RWPE2 (cell line): ENCODE data around the gene PNLIPRP1.

Experiments
- ATAC-seq: fragments of 200-7000 bp; cut with Tn5 transposase; 3 replicates; pipeline ENCODE4 v1.9.1; 2021; ENCODE audit warnings: low read depth
- DNase-seq: peaks from one replicate; pipeline ENCODE4 v3.0.0-alpha.2; 2020; ENCODE audit warnings: low spot score
- H3K27ac ChIP-seq: fragments of 450-650 bp; 2 replicates; pipeline ENCODE4 v1.5.1; 2017; ENCODE audit warnings: mild to moderate bottlenecking; ENCODE audit not compliant: poor library complexity, severe bottlenecking
- H3K27me3 ChIP-seq: fragments of 250-450 bp; sonication (Bioruptor Pico); 2 replicates; pipeline ENCODE4 v1.5.1; 2021; ENCODE audit warnings: mild to moderate bottlenecking, moderate library complexity; ENCODE audit not compliant: insufficient read depth, poor library complexity, severe bottlenecking
- H3K36me3 ChIP-seq: fragments of 250-450 bp; sonication (Bioruptor Pico); 2 replicates; pipeline ENCODE4 v1.5.1; 2020; ENCODE audit warnings: low read depth, mild to moderate bottlenecking, moderate library complexity
- H3K4me1 ChIP-seq: fragments of 250-450 bp; sonication (Bioruptor Pico); 2 replicates; pipeline ENCODE4 v1.5.1; 2021; ENCODE audit warnings: mild to moderate bottlenecking, moderate library complexity; ENCODE audit not compliant: insufficient read depth, poor library complexity, severe bottlenecking
- H3K4me3 ChIP-seq: fragments of 250-450 bp; sonication (Bioruptor Pico); 2 replicates; pipeline ENCODE4 v1.5.1; 2021; ENCODE audit warnings: mild to moderate bottlenecking, moderate library complexity; ENCODE audit not compliant: severe bottlenecking
- H3K9me3 ChIP-seq: fragments of 250-450 bp; sonication (Bioruptor Pico); 2 replicates; pipeline ENCODE4 v1.5.1; 2021; ENCODE audit warnings: mild to moderate bottlenecking, moderate library complexity; ENCODE audit not compliant: severe bottlenecking
- CTCF ChIP-seq: fragments of 450-650 bp; IDR thresholded peaks from one replicate; pipeline ENCODE4 v1.5.1; 2017; ENCODE audit warnings: mild to moderate bottlenecking, moderate library complexity; ENCODE audit not compliant: poor library complexity, severe bottlenecking

PNLIPRP1 gene

DNA sequence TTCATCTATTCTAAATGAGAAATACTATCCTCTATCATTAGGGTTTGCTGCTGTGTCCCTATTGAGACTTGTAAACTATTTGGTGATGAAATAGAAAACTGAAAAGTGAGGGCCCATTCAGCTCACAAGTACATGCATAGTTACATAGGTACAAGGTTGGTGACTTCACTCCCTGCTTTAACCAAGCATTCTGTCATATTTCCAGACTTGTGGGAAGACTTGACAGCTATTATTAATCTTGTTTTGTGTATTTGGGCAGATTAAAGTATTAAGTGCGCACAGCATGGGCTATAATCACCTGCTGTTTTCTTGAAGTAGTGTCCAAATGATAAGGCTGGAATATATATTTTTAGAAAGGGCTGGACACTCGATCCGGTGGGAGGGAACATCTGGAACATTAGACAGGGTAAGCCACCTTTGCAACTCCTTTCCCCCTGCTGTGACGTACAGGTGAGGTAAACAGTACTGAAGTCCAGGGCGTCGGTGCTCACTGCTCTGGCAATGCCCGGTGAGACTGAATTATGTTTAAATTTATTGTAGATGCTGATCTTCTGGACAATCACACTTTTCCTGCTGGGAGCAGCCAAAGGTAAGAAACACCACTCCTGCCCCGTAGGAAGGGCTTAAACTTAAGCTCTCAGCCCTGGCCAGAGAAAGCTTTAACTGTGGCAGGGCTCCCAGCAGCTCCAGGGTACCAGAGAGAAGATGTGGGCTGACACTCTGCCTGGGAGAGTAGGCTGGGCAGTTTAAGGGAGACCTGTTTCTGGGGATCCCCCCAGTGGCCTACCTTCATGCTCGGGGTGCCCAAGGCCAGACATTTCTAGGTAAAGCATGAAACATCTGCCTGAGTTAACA, at the start of gene PNLIPRP1:
PNLIPRP1 (plus strand) TSS at position 370 of the 855 bp plus-strand sequence; CDS start at position 541, 171 bp downstream.
- ATAC-seq (no peak), DNase-seq (no peak)
- no peak for TF ChIP-seq CTCF
- Histone ChIP-seq H3K4me1 (no peaks in the 10 kb centered on the region), H3K4me3 (no peak within 1 kb of the TSS), H3K36me3 (no peaks in the 10 kb centered on the region), H3K27ac (no peak within 1 kb of the TSS), H3K27me3 (no peaks in the 10 kb centered on the region), H3K9me3 (no peaks in the 10 kb centered on the region)

DNA sequence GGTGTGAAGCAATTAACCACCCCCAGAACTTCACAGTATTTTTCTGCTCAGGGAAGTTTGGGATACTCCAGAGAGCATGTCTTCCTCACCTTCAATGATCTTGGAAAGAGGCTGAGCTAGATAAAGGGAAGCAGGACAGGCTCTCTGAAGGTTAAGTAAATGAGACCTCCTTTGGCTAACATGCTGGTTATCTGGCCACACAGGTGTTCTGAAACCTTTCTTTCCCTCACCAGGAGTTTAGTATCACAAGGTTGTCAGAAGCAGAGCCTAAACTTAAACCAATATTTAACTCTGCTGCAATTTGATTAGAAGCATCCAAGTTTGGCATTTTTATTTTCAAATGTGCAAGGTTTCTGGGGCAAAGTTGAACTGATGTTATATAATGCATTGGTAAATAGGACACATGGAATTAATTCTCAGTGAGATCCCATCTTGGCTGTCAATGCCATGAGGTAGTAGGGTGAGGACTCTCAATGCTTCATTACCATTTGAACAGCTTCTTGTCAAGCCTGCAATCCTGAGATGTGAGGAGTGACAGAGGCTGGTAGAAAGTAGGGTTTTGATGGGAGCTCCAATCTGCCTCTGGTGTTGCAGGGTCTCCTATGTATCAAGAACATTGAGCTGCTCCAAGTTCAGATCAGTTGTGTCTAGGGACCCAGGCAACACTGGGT, 48.6 kb upstream of the PNLIPRP1 start:
- no peak for TF ChIP-seq CTCF
- DNase-seq (no peak), ATAC-seq (no peak)
- H3K27me3 ChIP-seq: no peaks in the 10 kb centered on the region
- no peaks in the 10 kb centered on the region for H3K36me3 ChIP-seq
- peaks cover 2% of the 10 kb centered on the region for H3K9me3 ChIP-seq
- no peak overlapping the region for H3K27ac ChIP-seq
- no peak overlapping the region for H3K4me3 ChIP-seq
- H3K4me1 ChIP-seq: peaks cover 17% of the 10 kb centered on the region

- Histone ChIP-seq H3K4me3 (no peak overlapping the region), H3K9me3 (no peaks in the 10 kb centered on the region), H3K4me1 (no peaks in the 10 kb centered on the region), H3K27ac (no peak overlapping the region), H3K36me3 (no peaks in the 10 kb centered on the region), H3K27me3 (no peaks in the 10 kb centered on the region)
- DNase-seq (no peak), ATAC-seq (no peak)
- no peak for TF ChIP-seq CTCF
These were observed 45.6 kb upstream of the PNLIPRP1 start for GRCh38 chr10:116545122-116545521.

DNA sequence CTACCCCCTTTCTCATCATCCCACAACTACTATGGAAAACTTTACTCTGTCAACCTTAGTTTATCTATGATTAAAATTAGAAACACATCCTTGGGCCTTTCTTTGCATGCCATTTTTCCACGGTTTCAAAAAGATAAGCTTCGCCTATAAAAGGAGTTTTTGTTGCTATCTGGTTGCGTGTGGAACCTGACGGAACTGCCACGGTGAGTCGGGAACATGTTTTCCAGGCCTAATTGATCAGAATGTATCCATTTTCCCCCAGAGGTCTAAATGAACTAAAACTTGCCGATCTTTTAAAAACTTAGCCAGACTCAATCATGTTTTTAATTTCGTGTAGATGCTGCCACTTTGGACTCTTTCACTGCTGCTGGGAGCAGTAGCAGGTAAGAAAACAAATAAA, 45.0 kb upstream of the PNLIPRP1 start, which contains the start of gene PNLIP:
PNLIP (plus strand) TSS at position 176 of the 400 bp plus-strand sequence; CDS start at position 338, 162 bp downstream.
- TF ChIP-seq CTCF: no peak
- Histone ChIP-seq H3K27ac (no peak within 1 kb of the TSS), H3K4me1 (no peaks in the 10 kb centered on the region), H3K36me3 (no peaks in the 10 kb centered on the region), H3K4me3 (no peak within 1 kb of the TSS), H3K9me3 (no peaks in the 10 kb centered on the region), H3K27me3 (no peaks in the 10 kb centered on the region)
- no peak for ATAC-seq
- no peak for DNase-seq
